DND-41 (cell line): ENCODE results near the gene HMOX1.

Experiments used
- ATAC-seq: fragments of 200-7000 bp; cut with Tn5 transposase; 3 replicates; pipeline ENCODE4 v1.9.1; 2021; ENCODE audit warnings: low read depth; ENCODE audit not compliant: insufficient read depth
- DNase-seq: peaks from one replicate; pipeline ENCODE4 v3.0.0-alpha.2; 2020
- H2AFZ ChIP-seq: 2 replicates; pipeline ENCODE4 v1.6.0; 2012; ENCODE audit warnings: low read depth, low read length
- H3K27ac ChIP-seq: 2 replicates; pipeline ENCODE4 v1.5.1; 2012; ENCODE audit warnings: low read length, inconsistent platforms
- H3K27me3 ChIP-seq: fragments of 200-600 bp; sonication (generic); 2 replicates; pipeline ENCODE4 v1.6.0; 2012; ENCODE audit warnings: low read length, mild to moderate bottlenecking, inconsistent platforms; ENCODE audit not compliant: insufficient read depth, poor library complexity
- H3K36me3 ChIP-seq: 2 replicates; pipeline ENCODE4 v1.5.1; 2012; ENCODE audit warnings: low read length, inconsistent platforms; ENCODE audit not compliant: insufficient read depth
- H3K4me1 ChIP-seq: 2 replicates; pipeline ENCODE4 v1.5.1; 2012; ENCODE audit warnings: mild to moderate bottlenecking, low read length; ENCODE audit not compliant: insufficient read depth
- H3K4me2 ChIP-seq: 2 replicates; pipeline ENCODE4 v1.6.0; 2012; ENCODE audit warnings: mild to moderate bottlenecking, moderate library complexity, low read length, inconsistent platforms; ENCODE audit not compliant: insufficient read depth
- H3K4me3 ChIP-seq, 2 experiments: fragments of 200-600 bp in 1 of 2; shearing (Covaris generic) in 1 of 2; 2 replicates each; pipeline ENCODE4 v1.5.1; 2012 to 2016; ENCODE audit warnings: inconsistent platforms in 2 of 2, low read length in 2 of 2, mild to moderate bottlenecking in 2 of 2, low read depth in 1 of 2, moderate library complexity in 1 of 2
- H3K79me2 ChIP-seq: 2 replicates; pipeline ENCODE4 v1.6.0; 2012; ENCODE audit warnings: low read length, inconsistent platforms; ENCODE audit not compliant: insufficient read depth
- H3K9ac ChIP-seq: 2 replicates; pipeline ENCODE4 v1.6.0; 2012; ENCODE audit warnings: low read depth, mild to moderate bottlenecking, inconsistent platforms, low read length, moderate library complexity
- H3K9me3 ChIP-seq: 2 replicates; pipeline ENCODE4 v1.5.1; 2012; ENCODE audit warnings: low read length, moderate library complexity, mild to moderate bottlenecking, inconsistent platforms; ENCODE audit not compliant: insufficient read depth, severe bottlenecking
- H4K20me1 ChIP-seq: 2 replicates; pipeline ENCODE4 v1.6.0; 2012; ENCODE audit warnings: low read length; ENCODE audit not compliant: insufficient read depth
- CTCF ChIP-seq: IDR thresholded peaks from 2 replicates; pipeline ENCODE4 v1.5.1; 2012; ENCODE audit warnings: borderline replicate concordance, low read length, moderate library complexity, mild to moderate bottlenecking; ENCODE audit not compliant: poor library complexity, severe bottlenecking; ENCODE audit errors: extremely low read depth
- EZH2 ChIP-seq: IDR thresholded peaks from 3 replicates; pipeline ENCODE4 v1.6.1; 2012; ENCODE audit warnings: borderline replicate concordance, low read depth, mild to moderate bottlenecking, moderate library complexity, low read length, inconsistent platforms; ENCODE audit not compliant: severe bottlenecking

Gene HMOX1

GRCh38 chr22:35381424-35382009, 621 bp downstream of the HMOX1 start:
- Histone ChIP-seq H3K79me2 (no peaks in the 10 kb centered on the region), H3K36me3 (no peaks in the 10 kb centered on the region), H3K27me3 (peaks cover 4% of the 10 kb centered on the region), H3K4me1 (peaks cover 10% of the 10 kb centered on the region), H3K27ac (no peak overlapping the region), H2AFZ (no peak overlapping the region), H4K20me1 (no peaks in the 10 kb centered on the region), H3K9me3 (no peaks in the 10 kb centered on the region), H3K4me3 (no peak overlapping the region), H3K4me2 (no peak overlapping the region), H3K9ac (no peak overlapping the region)
- DNase-seq, result no peak
- no peak for ATAC-seq
- TF ChIP-seq EZH2 (no peak), CTCF (no peak)

GRCh38 chr22:35383679-35384071, 2.8 kb downstream of the HMOX1 start:
- ATAC-seq (no peak), DNase-seq (no peak)
- H3K36me3 ChIP-seq, result no peaks in the 10 kb centered on the region
- no peak overlapping the region for H3K9ac ChIP-seq
- no peak overlapping the region for H3K4me2 ChIP-seq
- H2AFZ ChIP-seq, result no peak overlapping the region
- no peak for TF ChIP-seq CTCF
- no peak for TF ChIP-seq EZH2
- no peaks in the 10 kb centered on the region for H3K9me3 ChIP-seq
- peaks cover 4% of the 10 kb centered on the region for H3K27me3 ChIP-seq
- H3K4me1 ChIP-seq, result no peaks in the 10 kb centered on the region
- no peaks in the 10 kb centered on the region for H4K20me1 ChIP-seq
- H3K27ac ChIP-seq, result no peak overlapping the region
- H3K79me2 ChIP-seq, result no peaks in the 10 kb centered on the region
- no peak overlapping the region for H3K4me3 ChIP-seq

- Histone ChIP-seq H3K27me3 (peaks cover 4% of the 10 kb centered on the region), H3K9me3 (no peaks in the 10 kb centered on the region), H3K9ac (no peak overlapping the region), H3K79me2 (no peaks in the 10 kb centered on the region), H3K27ac (no peak overlapping the region), H3K4me1 (no peaks in the 10 kb centered on the region), H3K4me3 (no peak overlapping the region), H3K36me3 (no peaks in the 10 kb centered on the region), H2AFZ (no peak overlapping the region), H3K4me2 (no peak overlapping the region), H4K20me1 (no peaks in the 10 kb centered on the region)
- ATAC-seq (no peak), DNase-seq (no peak)
- no peak for TF ChIP-seq CTCF
- TF ChIP-seq EZH2, result no peak
These were observed 3.6 kb downstream of the HMOX1 start for GRCh38 chr22:35384527-35384926.

GRCh38 chr22:35384975-35385588, 4.2 kb downstream of the HMOX1 start:
- H2AFZ ChIP-seq, result no peak overlapping the region; the same call in 1 of the 2 replicates
- no peak overlapping the region for H3K9ac ChIP-seq
- ATAC-seq (peak; percentile 40; the same call in 1 of the 3 replicates), DNase-seq (no peak)
- H3K4me3 ChIP-seq, result no peak overlapping the region
- TF ChIP-seq CTCF, result no peak
- no peak for TF ChIP-seq EZH2
- no peak overlapping the region for H3K4me2 ChIP-seq
- no peaks in the 10 kb centered on the region for H3K4me1 ChIP-seq
- no peaks in the 10 kb centered on the region for H3K36me3 ChIP-seq
- H4K20me1 ChIP-seq, result no peaks in the 10 kb centered on the region
- H3K79me2 ChIP-seq, result no peaks in the 10 kb centered on the region
- no peaks in the 10 kb centered on the region for H3K9me3 ChIP-seq
- H3K27me3 ChIP-seq, result peaks cover 4% of the 10 kb centered on the region
- H3K27ac ChIP-seq, result no peak overlapping the region
